GM21447 (cell line): ENCODE measurements around the gene SULT1A2.
"Not testable (repeated sequence)": the region's sequence is repeated elsewhere in the genome, so short reads cannot be mapped to it uniquely, and the experiment has no call there.

Experiments used
- ATAC-seq: cut with Tn5 transposase; IDR thresholded peaks from one replicate; pipeline ENCODE4 v1.9.1; 2021; ENCODE audit not compliant: unreplicated experiment

Gene SULT1A2

GRCh38 chr16:28596840-28597691 is at the start of gene SULT1A2:
Gene SULT1A2, minus strand, starts transcription at chr16:28597050. Its CDS starts 1,120 bp downstream, at chr16:28595930.
- ATAC-seq, result no peak

GRCh38 chr16:28639959-28640358 is 43.1 kb upstream of the SULT1A2 start:
- ATAC-seq, result not testable (repeated sequence)

GRCh38 chr16:28638359-28638758 is 41.5 kb upstream of the SULT1A2 start:
- ATAC-seq, result not testable (repeated sequence)

- ATAC-seq, result not testable (repeated sequence)
These were observed 40.9 kb upstream of the SULT1A2 start, which contains the start of gene NPIPB8 for GRCh38 chr16:28637765-28638164. Gene NPIPB8, plus strand, starts transcription at chr16:28638065. Its CDS starts 296 bp downstream, at chr16:28638361.

DNA sequence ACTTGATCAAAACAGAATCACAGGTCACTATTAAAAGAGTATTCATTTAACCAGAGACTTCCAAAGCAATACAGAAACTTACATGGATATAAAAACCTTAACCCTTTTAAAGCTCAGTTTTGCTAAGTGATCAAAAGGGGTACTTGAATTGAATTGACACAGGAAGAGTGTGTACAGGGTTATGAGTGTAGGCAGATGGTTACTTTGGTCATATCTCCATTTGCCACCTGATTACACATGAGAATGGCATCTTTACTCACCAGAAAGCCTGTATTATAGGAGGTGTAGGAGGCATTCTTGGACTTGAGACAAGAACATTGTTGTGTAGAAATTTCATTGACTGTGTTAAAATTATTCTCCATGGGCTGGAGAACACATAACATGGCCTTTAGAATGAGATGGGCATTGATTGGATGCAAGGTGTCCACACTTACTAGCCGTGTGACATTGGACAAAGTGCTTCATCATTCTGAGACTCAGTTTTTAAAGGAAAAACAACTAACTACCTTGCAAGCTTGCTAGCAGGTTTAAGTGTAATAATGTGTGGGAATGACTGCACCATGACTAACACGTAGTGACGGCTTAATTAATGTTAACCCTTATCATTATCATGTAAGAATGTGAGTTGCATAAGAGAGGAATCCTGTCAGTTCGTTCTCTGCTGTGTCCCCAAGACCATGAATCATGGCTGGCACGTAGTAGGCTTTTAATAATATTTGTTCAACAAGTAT is 39.4 kb upstream of the SULT1A2 start:
- ATAC-seq, result not testable (repeated sequence)

- not testable (repeated sequence) for ATAC-seq
These were observed 34.1 kb upstream of the SULT1A2 start for GRCh38 chr16:28630905-28631304.

DNA sequence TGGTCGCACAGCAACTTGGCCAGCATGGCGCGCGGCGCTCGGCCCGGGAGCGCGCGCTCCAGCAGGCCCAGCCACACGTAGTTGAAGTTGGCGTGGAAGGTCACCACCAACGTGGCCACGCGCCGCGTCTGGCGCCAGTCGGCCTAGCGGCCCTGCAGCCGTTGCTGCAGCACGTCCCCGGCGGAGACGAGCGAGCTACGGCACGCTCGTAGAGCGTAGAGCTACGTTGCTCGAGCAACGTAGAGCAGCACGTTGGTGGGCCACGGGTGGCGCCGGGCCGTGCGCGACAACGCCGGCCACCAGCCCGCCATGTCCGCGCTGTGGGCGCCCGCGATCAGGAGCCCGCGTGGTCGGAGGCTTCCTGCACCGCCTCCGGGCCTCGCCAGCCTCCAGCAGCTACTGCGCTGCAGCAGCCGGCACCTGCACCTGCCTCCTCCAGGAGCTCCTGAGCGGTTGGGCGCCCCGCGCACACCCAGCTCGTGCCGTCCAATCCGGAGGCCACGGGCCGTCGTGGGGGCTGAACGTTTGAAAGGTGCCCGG is 26.4 kb upstream of the SULT1A2 start:
- no peak for ATAC-seq

- ATAC-seq, result not testable (repeated sequence)
These were observed 25.8 kb upstream of the SULT1A2 start for GRCh38 chr16:28622532-28623171.

DNA sequence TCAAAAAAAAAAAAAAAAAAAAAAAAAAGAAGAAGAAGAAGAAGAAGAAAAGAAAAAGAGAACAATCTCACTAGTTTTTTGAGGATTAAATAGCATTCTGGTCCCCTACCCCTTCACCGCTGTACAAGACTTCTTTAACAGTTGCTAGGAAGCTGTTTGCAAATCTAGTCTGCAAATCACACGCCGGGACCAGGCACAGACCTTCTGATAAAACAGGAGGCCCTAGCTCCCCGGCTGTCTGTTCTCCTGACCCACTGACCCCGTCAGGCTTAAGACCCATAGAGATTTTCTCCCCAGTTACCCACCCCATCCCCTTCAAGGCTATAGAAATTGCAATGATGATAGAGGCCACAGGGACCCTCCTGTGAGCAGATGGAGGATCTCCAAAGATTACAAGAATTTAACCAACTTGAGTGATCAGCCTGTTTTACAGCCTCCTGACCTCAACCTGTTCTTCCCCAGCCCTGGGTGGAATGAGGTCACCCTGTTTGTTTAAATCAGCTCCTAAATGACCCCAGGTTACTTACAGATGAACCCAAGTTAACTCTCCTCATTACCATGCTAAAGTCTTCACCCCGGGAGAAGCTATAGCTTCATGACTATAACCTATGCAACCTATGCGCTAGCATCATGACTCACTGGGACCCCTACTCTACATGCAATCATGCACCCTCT is 24.8 kb upstream of the SULT1A2 start:
- ATAC-seq, result no peak

DNA sequence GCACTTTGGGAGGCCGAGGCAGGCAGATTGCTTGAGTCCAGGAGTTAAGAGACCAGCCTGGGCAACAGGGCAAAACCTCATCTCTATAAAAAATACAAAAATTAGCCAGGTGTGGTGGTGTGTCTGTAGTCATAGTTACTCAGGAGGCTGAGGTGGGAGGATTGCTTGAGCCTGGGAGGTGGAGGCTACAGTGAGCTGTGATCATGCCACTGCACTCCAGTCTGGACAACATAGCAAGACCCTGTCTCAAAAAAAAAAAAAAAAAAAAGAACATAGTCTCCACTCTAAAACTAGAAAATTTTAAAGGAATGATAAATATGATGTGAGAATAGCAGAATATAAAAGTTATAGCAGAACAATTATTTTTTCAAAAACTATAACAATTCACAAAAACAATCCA is 23.5 kb upstream of the SULT1A2 start:
- ATAC-seq, result not testable (repeated sequence)

DNA sequence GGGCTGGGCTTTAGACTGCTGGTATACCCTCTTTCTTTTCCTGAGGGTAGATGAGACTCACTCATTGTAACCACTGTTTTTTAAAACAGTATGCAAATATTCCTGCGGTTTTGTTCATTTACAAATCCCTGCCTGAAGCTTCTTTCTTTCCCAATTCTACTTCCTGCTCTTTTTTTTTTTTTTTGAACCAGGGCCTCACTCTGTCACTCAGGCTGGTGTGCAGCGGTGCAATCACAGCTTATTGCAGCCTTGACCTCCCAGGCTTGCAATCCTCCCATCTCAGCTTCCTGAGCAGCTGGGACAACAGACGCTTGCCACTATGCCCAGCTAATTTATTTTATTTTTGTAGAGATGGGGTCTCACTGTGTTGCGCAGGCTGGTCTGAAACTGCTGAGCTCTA is 21.0 kb upstream of the SULT1A2 start:
- ATAC-seq, result no peak

DNA sequence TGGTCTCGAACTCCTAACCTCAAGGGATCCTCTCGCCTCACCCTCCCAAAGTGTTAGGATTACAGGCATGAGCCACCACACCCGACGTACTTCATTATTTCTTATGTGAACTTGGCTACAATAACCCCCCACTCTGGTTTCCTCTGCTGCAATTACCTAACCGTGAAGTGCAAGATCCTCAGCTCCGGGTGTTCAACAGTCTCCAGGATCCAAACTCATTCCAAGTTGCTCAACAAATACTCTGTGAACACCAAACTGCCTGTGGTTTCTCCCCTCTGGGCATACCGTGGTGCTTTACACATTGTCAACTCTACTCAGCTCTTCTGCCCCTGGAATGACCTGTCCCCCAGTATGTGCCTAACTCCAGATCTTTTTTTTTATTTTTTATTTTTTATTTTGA is 19.8 kb upstream of the SULT1A2 start:
- ATAC-seq, result no peak

DNA sequence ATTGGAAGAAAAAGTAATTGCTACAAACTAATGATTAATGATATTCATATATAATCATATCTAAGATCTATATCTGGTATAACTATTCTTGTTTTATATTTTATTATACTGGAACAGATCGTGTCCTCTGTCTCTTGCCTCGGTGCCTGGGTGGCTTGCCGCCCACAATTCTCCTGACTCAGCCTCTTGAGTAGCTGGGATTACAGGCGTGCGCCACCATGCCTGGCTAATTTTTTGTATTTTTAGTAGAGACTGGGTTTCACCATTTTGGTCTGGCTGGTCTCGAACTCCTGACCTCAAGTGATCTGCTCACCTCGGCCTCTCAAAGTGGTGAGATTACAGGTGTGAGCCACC is 19.4 kb upstream of the SULT1A2 start:
- ATAC-seq, result not testable (repeated sequence)

DNA sequence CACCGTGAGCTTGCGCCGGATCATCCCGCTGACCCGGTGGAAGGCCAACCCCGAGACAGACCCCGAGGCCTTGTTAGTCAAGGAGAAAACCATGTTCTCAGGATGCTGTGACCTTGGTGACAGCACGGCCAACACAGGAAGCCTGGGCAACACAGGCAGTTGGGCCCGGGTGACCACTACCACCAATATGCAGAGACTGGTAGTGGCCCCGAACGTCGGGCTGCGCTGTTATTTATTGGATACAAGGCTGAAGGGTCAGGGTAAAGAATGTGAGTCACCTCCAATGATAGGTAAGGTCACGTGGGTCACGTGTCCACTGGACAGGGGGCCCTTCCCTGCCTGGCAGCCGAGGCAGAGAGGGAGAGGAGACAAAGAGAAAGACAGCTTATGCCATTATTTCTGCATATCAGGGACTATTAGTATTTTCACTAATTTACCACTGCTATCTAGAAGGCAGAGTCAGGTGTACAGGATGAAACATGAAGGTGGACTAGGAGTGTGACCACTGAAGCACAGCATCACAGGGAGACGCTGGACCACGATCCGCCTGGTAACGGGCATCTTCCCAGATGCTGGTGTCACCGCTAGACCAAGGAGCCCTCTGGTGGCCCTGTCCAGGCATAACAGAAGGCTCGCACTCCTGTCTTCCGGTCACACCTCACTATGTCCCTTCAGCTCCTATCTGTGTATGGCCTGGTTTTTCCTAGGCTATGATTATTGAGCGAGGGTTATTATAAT is 18.8 kb upstream of the SULT1A2 start:
- ATAC-seq, result not testable (repeated sequence)

DNA sequence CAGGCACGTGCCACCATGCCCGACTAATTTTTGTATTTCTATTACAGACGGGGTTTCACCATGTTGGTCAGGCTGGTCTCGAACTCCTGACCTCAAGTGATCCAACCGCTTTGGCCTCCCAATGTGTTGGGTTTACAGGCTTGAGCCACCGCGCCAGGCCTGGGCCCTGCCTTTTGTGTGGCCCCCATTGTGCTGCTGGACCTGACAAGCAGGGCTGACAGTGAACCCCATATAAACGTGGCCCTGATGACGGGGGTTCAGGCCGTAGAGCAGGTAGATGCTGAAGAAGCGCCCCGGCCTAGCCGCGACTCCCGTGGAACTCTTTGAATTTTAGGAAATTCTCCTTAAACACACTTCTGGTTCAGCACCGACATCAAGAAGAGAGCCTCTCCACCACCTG is 17.7 kb upstream of the SULT1A2 start:
- ATAC-seq, result not testable (repeated sequence)

DNA sequence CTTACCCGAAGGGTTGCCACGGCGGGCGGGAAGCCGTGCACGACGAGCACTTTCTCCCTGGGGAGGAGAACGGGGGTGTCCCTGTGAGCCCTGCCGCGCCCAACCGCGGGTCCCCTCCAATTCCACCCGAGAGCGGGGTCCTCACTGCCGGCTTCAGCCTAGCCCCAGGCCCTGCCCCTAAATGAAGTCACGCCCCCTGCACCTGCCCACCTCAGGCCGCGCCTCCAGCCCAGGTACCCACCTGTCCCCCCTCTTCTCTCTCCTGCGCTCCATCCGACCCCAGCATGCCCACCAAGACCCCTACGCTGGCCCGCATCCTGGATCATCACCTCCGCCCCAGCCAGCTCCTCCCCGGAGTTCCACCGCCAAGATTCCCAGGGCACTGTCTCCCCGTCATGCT is 17.1 kb upstream of the SULT1A2 start:
- ATAC-seq, result not testable (repeated sequence)

DNA sequence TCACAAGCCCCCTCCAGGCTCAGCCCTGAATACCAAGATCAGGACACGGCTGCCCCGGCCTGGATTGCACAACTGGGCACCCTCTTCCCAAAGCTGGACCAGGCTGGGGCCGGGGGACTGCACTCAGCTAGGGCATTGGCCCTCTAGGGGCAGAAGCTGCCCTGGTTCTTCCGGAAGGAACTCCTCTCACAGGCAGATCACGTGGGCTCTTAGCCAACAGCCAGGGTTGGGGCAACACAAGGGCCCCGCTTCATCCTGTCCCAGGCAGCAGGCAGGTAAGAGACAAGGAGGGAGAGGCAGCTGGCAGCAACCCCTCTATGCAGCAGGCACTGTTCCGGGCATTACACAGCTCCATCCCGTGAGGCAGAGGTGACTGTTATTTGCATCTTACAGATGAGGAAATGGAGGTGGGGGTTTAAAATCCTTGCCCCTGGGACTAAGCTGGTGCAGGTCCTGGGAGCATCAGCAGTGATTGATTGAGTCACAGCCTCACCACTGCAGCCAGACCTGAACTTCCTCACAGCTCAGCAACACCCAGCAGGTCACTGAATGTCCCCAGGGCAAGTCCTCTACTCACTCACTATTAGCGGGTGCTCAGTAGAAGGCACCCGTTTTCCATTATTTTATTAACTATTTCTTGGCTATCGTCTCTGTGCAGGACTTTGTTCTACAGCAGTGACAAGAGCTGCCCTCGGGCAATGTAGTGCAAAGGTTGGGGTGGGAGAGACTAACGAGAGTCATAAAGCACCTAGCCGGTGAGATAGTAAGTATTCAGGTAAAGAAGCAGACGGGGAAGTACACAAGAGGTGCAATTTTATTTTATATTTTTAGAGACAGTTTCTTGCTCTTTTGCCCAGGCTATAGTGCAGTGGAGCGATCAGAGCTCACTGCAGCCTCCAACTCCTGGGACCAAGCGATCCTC is 15.8 kb upstream of the SULT1A2 start:
- peak; percentile 71 for ATAC-seq

DNA sequence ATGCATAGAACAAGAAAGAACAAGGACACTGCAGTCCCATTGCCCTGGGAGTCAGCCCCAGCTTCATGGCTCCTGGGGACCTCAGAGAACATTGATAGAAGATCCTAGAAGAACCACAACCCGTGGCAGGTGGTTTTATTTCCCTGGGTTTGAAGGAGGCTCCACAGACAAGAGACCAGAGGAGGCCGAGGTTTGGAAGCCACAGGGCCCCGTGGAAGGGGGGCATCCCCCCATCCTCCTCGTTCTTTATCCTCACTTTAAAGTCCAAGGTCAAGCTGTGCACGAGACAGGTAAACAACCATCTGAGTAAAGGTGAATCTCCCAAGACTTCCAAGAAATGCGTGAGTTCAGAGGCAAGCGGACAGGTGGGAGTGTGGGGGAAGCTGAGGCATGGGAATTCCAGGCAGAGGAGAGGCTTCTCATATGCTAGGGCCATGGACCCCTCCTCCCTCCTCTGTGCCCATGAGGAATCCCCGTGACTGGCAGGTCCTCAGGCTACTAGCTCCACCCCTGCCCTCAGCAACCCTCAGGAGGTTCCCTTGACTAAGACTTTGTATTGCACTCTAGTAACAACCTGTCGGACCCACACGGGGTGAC is 13.8 kb upstream of the SULT1A2 start:
- no peak for ATAC-seq
